C4-2B (cell line): Measurements from ENCODE around the gene KRTAP9-1.

ENCODE experiments used
- H3K27ac ChIP-seq: fragments of 450-650 bp; 2 replicates; pipeline ENCODE4 v1.5.1; 2017
- CTCF ChIP-seq: fragments of 450-650 bp; conservative IDR thresholded peaks from 2 replicates; pipeline ENCODE4 v1.5.1; 2017; ENCODE audit warnings: mild to moderate bottlenecking
- ZFX ChIP-seq: fragments of 450-650 bp; IDR thresholded peaks from 2 replicates; pipeline ENCODE4 v1.6.1; 2017

KRTAP9-1 gene

GRCh38 chr17:41186872-41187271 is 2.8 kb upstream of the KRTAP9-1 start:
- no peak for TF ChIP-seq ZFX
- no peak for TF ChIP-seq CTCF

GRCh38 chr17:41190328-41190727 is 641 bp downstream of the KRTAP9-1 start:
- TF ChIP-seq CTCF (no peak), ZFX (no peak)
- no peak overlapping the region for H3K27ac ChIP-seq

More at GRCh38 chr17:41186872-41187271, 2.8 kb upstream of the KRTAP9-1 start:
- H3K27ac ChIP-seq = no peak overlapping the region

- H3K27ac ChIP-seq = no peak overlapping the region
- no peak for TF ChIP-seq ZFX
- no peak for TF ChIP-seq CTCF
These were observed 6.4 kb downstream of the KRTAP9-1 start for GRCh38 chr17:41196068-41196467.

GRCh38 chr17:41199421-41200078 is 9.9 kb downstream of the KRTAP9-1 start:
- TF ChIP-seq ZFX (no peak), CTCF (no peak)
- H3K27ac ChIP-seq = no peak overlapping the region

- no peak overlapping the region; the same call in 1 of the 2 replicates for H3K27ac ChIP-seq
- TF ChIP-seq CTCF (no peak), ZFX (no peak)
These were observed 22.3 kb downstream of the KRTAP9-1 start for GRCh38 chr17:41211845-41212466.

GRCh38 chr17:41212524-41213169 is 23.0 kb downstream of the KRTAP9-1 start:
- H3K27ac ChIP-seq = peak overlapping the region; percentile 24; the same call in 1 of the 2 replicates
- TF ChIP-seq ZFX (no peak), CTCF (no peak)

- no peak overlapping the region for H3K27ac ChIP-seq
- TF ChIP-seq CTCF (no peak), ZFX (no peak)
These were observed 26.0 kb downstream of the KRTAP9-1 start for GRCh38 chr17:41215681-41216080.
